Liver (tissue), 3 donors: ENCODE measurements around the gene ZNF473.

Source experiments
- MAX ChIP-seq: IDR thresholded peaks from 2 replicates; pipeline ENCODE4 v1.6.1; 2016; ENCODE audit warnings: antibody characterized with exemption
- SP1 ChIP-seq: IDR thresholded peaks from 2 replicates; pipeline ENCODE4 v1.6.1; 2018; ENCODE audit warnings: antibody characterized with exemption, mild to moderate bottlenecking
- TAF1 ChIP-seq: conservative IDR thresholded peaks from 2 replicates; pipeline ENCODE4 v1.6.1; 2016; ENCODE audit warnings: antibody characterized with exemption, mild to moderate bottlenecking
- TF ChIP-seq, protein P1 (sequence below): fragments of 150-350 bp; IDR thresholded peaks from 2 replicates; pipeline ENCODE4 v1.5.1; 2017; ENCODE audit warnings: improper control_type of control experiment, low read depth, low read length; ENCODE audit not compliant: missing input control
- TF ChIP-seq, protein P2 (sequence below): IDR thresholded peaks from 2 replicates; pipeline ENCODE4 v1.6.1; 2016; ENCODE audit warnings: antibody characterized with exemption, mild to moderate bottlenecking
- TF ChIP-seq, protein P3 (sequence below): IDR thresholded peaks from 2 replicates; pipeline ENCODE4 v1.6.1; 2016; ENCODE audit warnings: antibody characterized with exemption
- donor health status: healthy.
- donor health status: healthy.

- TF ChIP-seq, protein P1, sequence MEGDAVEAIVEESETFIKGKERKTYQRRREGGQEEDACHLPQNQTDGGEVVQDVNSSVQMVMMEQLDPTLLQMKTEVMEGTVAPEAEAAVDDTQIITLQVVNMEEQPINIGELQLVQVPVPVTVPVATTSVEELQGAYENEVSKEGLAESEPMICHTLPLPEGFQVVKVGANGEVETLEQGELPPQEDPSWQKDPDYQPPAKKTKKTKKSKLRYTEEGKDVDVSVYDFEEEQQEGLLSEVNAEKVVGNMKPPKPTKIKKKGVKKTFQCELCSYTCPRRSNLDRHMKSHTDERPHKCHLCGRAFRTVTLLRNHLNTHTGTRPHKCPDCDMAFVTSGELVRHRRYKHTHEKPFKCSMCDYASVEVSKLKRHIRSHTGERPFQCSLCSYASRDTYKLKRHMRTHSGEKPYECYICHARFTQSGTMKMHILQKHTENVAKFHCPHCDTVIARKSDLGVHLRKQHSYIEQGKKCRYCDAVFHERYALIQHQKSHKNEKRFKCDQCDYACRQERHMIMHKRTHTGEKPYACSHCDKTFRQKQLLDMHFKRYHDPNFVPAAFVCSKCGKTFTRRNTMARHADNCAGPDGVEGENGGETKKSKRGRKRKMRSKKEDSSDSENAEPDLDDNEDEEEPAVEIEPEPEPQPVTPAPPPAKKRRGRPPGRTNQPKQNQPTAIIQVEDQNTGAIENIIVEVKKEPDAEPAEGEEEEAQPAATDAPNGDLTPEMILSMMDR, result no peak
- TF ChIP-seq MAX (no peak), TAF1 (no peak), SP1 (no peak)
- TF ChIP-seq, protein P2, sequence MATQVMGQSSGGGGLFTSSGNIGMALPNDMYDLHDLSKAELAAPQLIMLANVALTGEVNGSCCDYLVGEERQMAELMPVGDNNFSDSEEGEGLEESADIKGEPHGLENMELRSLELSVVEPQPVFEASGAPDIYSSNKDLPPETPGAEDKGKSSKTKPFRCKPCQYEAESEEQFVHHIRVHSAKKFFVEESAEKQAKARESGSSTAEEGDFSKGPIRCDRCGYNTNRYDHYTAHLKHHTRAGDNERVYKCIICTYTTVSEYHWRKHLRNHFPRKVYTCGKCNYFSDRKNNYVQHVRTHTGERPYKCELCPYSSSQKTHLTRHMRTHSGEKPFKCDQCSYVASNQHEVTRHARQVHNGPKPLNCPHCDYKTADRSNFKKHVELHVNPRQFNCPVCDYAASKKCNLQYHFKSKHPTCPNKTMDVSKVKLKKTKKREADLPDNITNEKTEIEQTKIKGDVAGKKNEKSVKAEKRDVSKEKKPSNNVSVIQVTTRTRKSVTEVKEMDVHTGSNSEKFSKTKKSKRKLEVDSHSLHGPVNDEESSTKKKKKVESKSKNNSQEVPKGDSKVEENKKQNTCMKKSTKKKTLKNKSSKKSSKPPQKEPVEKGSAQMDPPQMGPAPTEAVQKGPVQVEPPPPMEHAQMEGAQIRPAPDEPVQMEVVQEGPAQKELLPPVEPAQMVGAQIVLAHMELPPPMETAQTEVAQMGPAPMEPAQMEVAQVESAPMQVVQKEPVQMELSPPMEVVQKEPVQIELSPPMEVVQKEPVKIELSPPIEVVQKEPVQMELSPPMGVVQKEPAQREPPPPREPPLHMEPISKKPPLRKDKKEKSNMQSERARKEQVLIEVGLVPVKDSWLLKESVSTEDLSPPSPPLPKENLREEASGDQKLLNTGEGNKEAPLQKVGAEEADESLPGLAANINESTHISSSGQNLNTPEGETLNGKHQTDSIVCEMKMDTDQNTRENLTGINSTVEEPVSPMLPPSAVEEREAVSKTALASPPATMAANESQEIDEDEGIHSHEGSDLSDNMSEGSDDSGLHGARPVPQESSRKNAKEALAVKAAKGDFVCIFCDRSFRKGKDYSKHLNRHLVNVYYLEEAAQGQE, result no peak
- TF ChIP-seq, protein P3, sequence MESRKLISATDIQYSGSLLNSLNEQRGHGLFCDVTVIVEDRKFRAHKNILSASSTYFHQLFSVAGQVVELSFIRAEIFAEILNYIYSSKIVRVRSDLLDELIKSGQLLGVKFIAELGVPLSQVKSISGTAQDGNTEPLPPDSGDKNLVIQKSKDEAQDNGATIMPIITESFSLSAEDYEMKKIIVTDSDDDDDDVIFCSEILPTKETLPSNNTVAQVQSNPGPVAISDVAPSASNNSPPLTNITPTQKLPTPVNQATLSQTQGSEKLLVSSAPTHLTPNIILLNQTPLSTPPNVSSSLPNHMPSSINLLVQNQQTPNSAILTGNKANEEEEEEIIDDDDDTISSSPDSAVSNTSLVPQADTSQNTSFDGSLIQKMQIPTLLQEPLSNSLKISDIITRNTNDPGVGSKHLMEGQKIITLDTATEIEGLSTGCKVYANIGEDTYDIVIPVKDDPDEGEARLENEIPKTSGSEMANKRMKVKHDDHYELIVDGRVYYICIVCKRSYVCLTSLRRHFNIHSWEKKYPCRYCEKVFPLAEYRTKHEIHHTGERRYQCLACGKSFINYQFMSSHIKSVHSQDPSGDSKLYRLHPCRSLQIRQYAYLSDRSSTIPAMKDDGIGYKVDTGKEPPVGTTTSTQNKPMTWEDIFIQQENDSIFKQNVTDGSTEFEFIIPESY, result no peak
Observed at GRCh38 chr19:49999371-50000010, 26.3 kb upstream of the ZNF473 start.
